Hematopoietic multipotent progenitor cell treated with erythropoietin and hydrocortisone succinate and interleukin-3 and kit ligand, for 15 days (in vitro differentiated cells): Measurements from ENCODE around the gene NFIC.

Experiments
- DNase-seq: peaks from one replicate; pipeline ENCODE4 v3.0.0-alpha.2; 2015; ENCODE audit warnings: low spot score

The NFIC gene

GRCh38 chr19:3359015-3359918 lies 7.1 kb upstream of the NFIC start:
- DNase-seq = peak; percentile 25

- DNase-seq = no peak
These were observed 6.4 kb upstream of the NFIC start for GRCh38 chr19:3359919-3360420.

GRCh38 chr19:3360421-3361383 lies 5.7 kb upstream of the NFIC start:
- DNase-seq = no peak

GRCh38 chr19:3361384-3362216 lies 4.8 kb upstream of the NFIC start:
- no peak for DNase-seq

GRCh38 chr19:3362217-3362906 lies 4.0 kb upstream of the NFIC start:
- no peak for DNase-seq

- no peak for DNase-seq
These were observed 2.4 kb upstream of the NFIC start for GRCh38 chr19:3363841-3364500.

- DNase-seq = no peak
These were observed 1.9 kb upstream of the NFIC start for GRCh38 chr19:3364501-3364858.

- DNase-seq = no peak
These were observed 1.1 kb upstream of the NFIC start for GRCh38 chr19:3365093-3365835.

GRCh38 chr19:3366753-3367627 lies 607 bp downstream of the NFIC start:
- no peak for DNase-seq

GRCh38 chr19:3367628-3368440 lies 1.5 kb downstream of the NFIC start:
- no peak for DNase-seq

- DNase-seq = no peak
These were observed 2.0 kb downstream of the NFIC start for GRCh38 chr19:3368441-3368795.

- no peak for DNase-seq
These were observed 2.5 kb downstream of the NFIC start for GRCh38 chr19:3368848-3369336.

GRCh38 chr19:3369337-3370213 lies 3.2 kb downstream of the NFIC start:
- DNase-seq = no peak

- no peak for DNase-seq
These were observed 3.9 kb downstream of the NFIC start for GRCh38 chr19:3370214-3370720.

GRCh38 chr19:3370728-3371591 lies 4.6 kb downstream of the NFIC start:
- no peak for DNase-seq

GRCh38 chr19:3372413-3372812 lies 6.0 kb downstream of the NFIC start:
- DNase-seq = no peak
